ENCODE results near the gene AGXT2.

- TF ChIP-seq, protein P1, sequence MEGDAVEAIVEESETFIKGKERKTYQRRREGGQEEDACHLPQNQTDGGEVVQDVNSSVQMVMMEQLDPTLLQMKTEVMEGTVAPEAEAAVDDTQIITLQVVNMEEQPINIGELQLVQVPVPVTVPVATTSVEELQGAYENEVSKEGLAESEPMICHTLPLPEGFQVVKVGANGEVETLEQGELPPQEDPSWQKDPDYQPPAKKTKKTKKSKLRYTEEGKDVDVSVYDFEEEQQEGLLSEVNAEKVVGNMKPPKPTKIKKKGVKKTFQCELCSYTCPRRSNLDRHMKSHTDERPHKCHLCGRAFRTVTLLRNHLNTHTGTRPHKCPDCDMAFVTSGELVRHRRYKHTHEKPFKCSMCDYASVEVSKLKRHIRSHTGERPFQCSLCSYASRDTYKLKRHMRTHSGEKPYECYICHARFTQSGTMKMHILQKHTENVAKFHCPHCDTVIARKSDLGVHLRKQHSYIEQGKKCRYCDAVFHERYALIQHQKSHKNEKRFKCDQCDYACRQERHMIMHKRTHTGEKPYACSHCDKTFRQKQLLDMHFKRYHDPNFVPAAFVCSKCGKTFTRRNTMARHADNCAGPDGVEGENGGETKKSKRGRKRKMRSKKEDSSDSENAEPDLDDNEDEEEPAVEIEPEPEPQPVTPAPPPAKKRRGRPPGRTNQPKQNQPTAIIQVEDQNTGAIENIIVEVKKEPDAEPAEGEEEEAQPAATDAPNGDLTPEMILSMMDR (IDR thresholded peaks at IDR 0.05), result no peak
- no peak for TF ChIP-seq POLR2A (IDR thresholded peaks at IDR 0.05)
These were observed 3.1 kb downstream of the AGXT2 start for GRCh38 chr5:35044649-35045048.

All from adrenal gland (tissue), 5 donors.